Right lobe of liver (tissue), 4 donors: Measurements from ENCODE around the gene ZFP36.

ENCODE experiments used
- CTCF ChIP-seq, 4 donors: fragments of 200-600 bp in 3 of 4; fragments of 450-650 bp in 1 of 4; IDR thresholded peaks; one replicate each; pipeline versions ENCODE4 v1.5.1 to v1.8.0; 2016 to 2022; ENCODE audit warnings: antibody characterized with exemption in 4 of 4, mild to moderate bottlenecking in 2 of 4
- POLR2A ChIP-seq: fragments of 450-650 bp; IDR thresholded peaks from one replicate; pipeline ENCODE4 v1.6.1; 2017; ENCODE audit warnings: antibody characterized with exemption, mild to moderate bottlenecking
- donor health status: DM: no; HTN: no; CAD: no.
- donor health status: DM: no; HTN: no; CAD: no.
- donor health status: DM: no; HTN: yes; CAD: no.

GRCh38 chr19:39370735-39371134, 35.9 kb upstream of the ZFP36 start:
- TF ChIP-seq CTCF (IDR thresholded peaks at IDR 0.05), result no peak
- no peak for TF ChIP-seq POLR2A
